Endothelial cell of umbilical vein (primary cell): Measurements from ENCODE around the gene CSF2. TPM values are rescaled to one million over a fixed set of nuclear protein-coding genes. Genes with fewer than 3 reads are reported as not detected.

Experiments used
- BruUV-seq: library from RNA; stranded (reverse); fragments of 400-500 nt; replicated peaks from 2 replicates; lab custom pipeline; 2021; lab: Mats Ljungman, UMichigan
- CTCF ChIA-PET: fragments of 300-600, 350-600 bp; sonication (Branson Sonifier 250); formaldehyde crosslinking; loops from one replicate; lab custom pipeline; 2021; ENCODE audit warnings: antibody characterized with exemption, inconsistent platforms; lab: Charles Lee
- POLR2A ChIA-PET: fragments of 300-600, 350-600 bp; sonication (Branson Sonifier 250); formaldehyde crosslinking; loops from one replicate; lab custom pipeline; 2021; ENCODE audit warnings: antibody characterized with exemption, inconsistent platforms; lab: Charles Lee
- DNase-seq: peaks from one replicate; pipeline ENCODE4 v3.0.0-alpha.2; 2011; ENCODE audit warnings: low read depth, low spot score
- FAIRE-seq: peaks from 2 replicates; lab custom pipeline; 2011; peaks lifted over from hg19 to GRCh38; lab: Jason Lieb, UNC
- H2AFZ ChIP-seq: 2 replicates; pipeline ENCODE4 v1.6.0; 2012; ENCODE audit warnings: low read depth, low read length, control low read depth, inconsistent platforms
- H3K27ac ChIP-seq: 2 replicates; pipeline ENCODE4 v1.5.1; 2011; ENCODE audit warnings: low read depth, mild to moderate bottlenecking, control low read depth, low read length, moderate library complexity; ENCODE audit not compliant: insufficient read depth
- H3K27me3 ChIP-seq, 2 experiments: 2 replicates each; pipeline versions ENCODE4 v1.6.0 to v1.6.1; 2011; ENCODE audit warnings: low read length in 2 of 2, mixed read lengths in 1 of 2; ENCODE audit not compliant: control insufficient read depth in 2 of 2, insufficient read depth in 2 of 2
- H3K36me3 ChIP-seq, 2 experiments: 2 replicates in 1 of 2; 3 replicates in 1 of 2; pipeline ENCODE4 v1.5.1; 2011; ENCODE audit warnings: low read length in 2 of 2, mild to moderate bottlenecking in 1 of 2, moderate library complexity in 1 of 2; ENCODE audit not compliant: control insufficient read depth in 2 of 2, insufficient read depth in 2 of 2; ENCODE audit errors: extremely low read depth in 1 of 2
- H3K4me1 ChIP-seq: 3 replicates; pipeline ENCODE4 v1.5.1; 2011; ENCODE audit warnings: mild to moderate bottlenecking, low read length; ENCODE audit not compliant: control insufficient read depth, insufficient read depth; ENCODE audit errors: extremely low read depth
- H3K4me2 ChIP-seq: 2 replicates; pipeline ENCODE4 v1.6.1; 2011; ENCODE audit warnings: low read length, control low read depth, mixed read lengths; ENCODE audit not compliant: insufficient read depth
- H3K4me3 ChIP-seq, 3 experiments: fragments of 200-600 bp in 1 of 3; sonication (generic), shearing (Covaris generic) in 1 of 3; replicated peaks in 1 of 3; 2 replicates each; pipeline ENCODE4 v1.5.1; 2011 to 2016; ENCODE audit warnings: control low read depth in 3 of 3, low read length in 3 of 3, mild to moderate bottlenecking in 2 of 3, inconsistent platforms in 1 of 3, low read depth in 1 of 3, moderate library complexity in 1 of 3; ENCODE audit not compliant: insufficient read depth in 1 of 3
- H3K79me2 ChIP-seq: 2 replicates; pipeline ENCODE4 v1.6.0; 2012; ENCODE audit warnings: low read length, inconsistent platforms; ENCODE audit not compliant: control insufficient read depth, insufficient read depth
- H3K9ac ChIP-seq: replicated peaks from 2 replicates; pipeline ENCODE3; 2011; ENCODE audit warnings: low read length, control low read depth; ENCODE audit not compliant: insufficient read depth; ENCODE audit errors: extremely low read depth
- H3K9me1 ChIP-seq: replicated peaks from 3 replicates; pipeline ENCODE4 v1.6.0; 2011; ENCODE audit warnings: mild to moderate bottlenecking, low read length; ENCODE audit not compliant: control insufficient read depth, insufficient read depth; ENCODE audit errors: extremely low read depth
- H3K9me3 ChIP-seq: replicated peaks from 2 replicates; pipeline ENCODE4 v1.5.1; 2012; ENCODE audit warnings: low read length, inconsistent platforms; ENCODE audit not compliant: control insufficient read depth, insufficient read depth
- H4K20me1 ChIP-seq: replicated peaks from 2 replicates; pipeline ENCODE3; 2011; ENCODE audit warnings: mild to moderate bottlenecking, low read length; ENCODE audit not compliant: control insufficient read depth, insufficient read depth; ENCODE audit errors: extremely low read depth
- CTCF ChIP-seq, 2 donors: IDR thresholded peaks; 1 replicate in 1 of 2; 2 replicates in 1 of 2; pipeline ENCODE4 v1.5.1; 2011; ENCODE audit warnings: low read length in 2 of 2, mild to moderate bottlenecking in 2 of 2, moderate library complexity in 2 of 2, control low read depth in 1 of 2, inconsistent platforms in 1 of 2, low read depth in 1 of 2; ENCODE audit not compliant: insufficient read depth in 1 of 2; ENCODE audit errors: extremely low read depth in 1 of 2
- EZH2 ChIP-seq: IDR thresholded peaks from 2 replicates; pipeline ENCODE4 v1.6.1; 2012; ENCODE audit warnings: borderline replicate concordance, low read depth, mild to moderate bottlenecking, moderate library complexity, low read length, inconsistent platforms; ENCODE audit not compliant: severe bottlenecking
- FOS ChIP-seq: IDR thresholded peaks from 2 replicates; pipeline ENCODE4 v1.6.1; 2011; ENCODE audit warnings: mild to moderate bottlenecking, low read length, moderate library complexity, borderline replicate concordance; ENCODE audit not compliant: insufficient read depth
- GATA2 ChIP-seq: IDR thresholded peaks from 2 replicates; pipeline ENCODE4 v1.7.0; 2011; ENCODE audit warnings: low read depth, mild to moderate bottlenecking, moderate library complexity, mixed read lengths, low read length; ENCODE audit not compliant: insufficient read length, insufficient read depth
- JUN ChIP-seq: IDR thresholded peaks from 2 replicates; pipeline ENCODE4 v1.6.1; 2011; ENCODE audit warnings: borderline replicate concordance, low read depth; ENCODE audit not compliant: insufficient read length, insufficient read depth
- MAX ChIP-seq: IDR thresholded peaks from 2 replicates; pipeline ENCODE4 v1.6.1; 2011; ENCODE audit not compliant: insufficient read depth, insufficient read length
- MYC ChIP-seq: IDR thresholded peaks from one replicate; pipeline ENCODE4 v1.6.1; 2011; ENCODE audit warnings: mild to moderate bottlenecking, low read depth, low read length
- POLR2A ChIP-seq: IDR thresholded peaks from 2 replicates; pipeline ENCODE4 v1.6.1; 2012; ENCODE audit warnings: low read depth, mild to moderate bottlenecking, control low read depth, low read length
- POLR2AphosphoS5 ChIP-seq: IDR thresholded peaks from 2 replicates; pipeline ENCODE4 v1.6.1; 2012; ENCODE audit warnings: low read depth, mild to moderate bottlenecking, control low read depth, low read length, moderate library complexity; ENCODE audit not compliant: insufficient read depth
- dilution Hi-C: fragments of 300-500 bp; cut with MboI; formaldehyde crosslinking; loops from one replicate; pipeline ENCODE4 v1.15.0; 2019; ENCODE audit warnings: low sequenced_read_pairs; ENCODE audit not compliant: extremely low pct_ligation_motif_present
- intact Hi-C: fragments of 100-400 bp; cut with micrococcal nuclease; formaldehyde crosslinking; loops from one replicate; pipeline ENCODE4 v1.10.0; 2022
- polyA plus RNA-seq, 4 experiments: library from polyadenylated mRNA; depleted of rRNA in 3 of 4; stranded (reverse) in 3 of 4; unstranded in 1 of 4; fragments of >200 nt; gene quantifications; 2 replicates each; pipeline versions ENCODE4 v1.2.1 to v1.2.3, GENCODE V29; 2011 to 2012; ENCODE audit warnings: missing spikeins in 1 of 4
- total RNA-seq: library from RNA; stranded (reverse); gene quantifications from 2 replicates; pipeline ENCODE4 v1.2.3, GENCODE V29; 2021

The CSF2 gene
- total and polyA plus RNA-seq, 2 donors (not counting 3 experiments of a cell fraction or from before 2014, with no cell fraction given) = not detected

GRCh38 chr5:132072528-132072927 lies 1.1 kb upstream of the CSF2 start:
- FAIRE-seq (no peak), DNase-seq (no peak)
- no peaks in the 10 kb centered on the region for H4K20me1 ChIP-seq
- no TSS peak for BruUV-seq
- H3K27ac ChIP-seq = no peak overlapping the region
- POLR2A ChIA-PET = interaction anchor here (0.5 kb wide), 1 partner anchor 11 kb away, joined by 4 read pairs; no protein-coding TSS in a partner anchor
- dilution Hi-C loops (no loop called here), intact Hi-C loops (no loop called here)
- no peaks in the 10 kb centered on the region for H3K36me3 ChIP-seq
- no peaks in the 10 kb centered on the region for H3K9me1 ChIP-seq
- H3K79me2 ChIP-seq = no peaks in the 10 kb centered on the region
- no peak overlapping the region for H3K9ac ChIP-seq
- CTCF ChIA-PET = interaction anchor here (1.2 to 3.0 kb wide), 5 partner anchors 8 to 61 kb away, joined by 3 to 19 read pairs (median 5); no protein-coding TSS in a partner anchor
- no peaks in the 10 kb centered on the region for H3K27me3 ChIP-seq
- H3K4me3 ChIP-seq = no peak overlapping the region
- no peaks in the 10 kb centered on the region for H3K9me3 ChIP-seq
- TF ChIP-seq POLR2A (no peak), MYC (no peak), FOS (no peak), JUN (no peak), EZH2 (no peak), POLR2AphosphoS5 (no peak)
- H3K4me1 ChIP-seq = peaks cover 26% of the 10 kb centered on the region
- H2AFZ ChIP-seq = no peak overlapping the region
- H3K4me2 ChIP-seq = no peak overlapping the region

GRCh38 chr5:132074091-132074771 lies 642 bp downstream of the CSF2 start:
- Histone ChIP-seq H2AFZ (no peak overlapping the region), H3K9me1 (no peaks in the 10 kb centered on the region), H3K36me3 (no peaks in the 10 kb centered on the region), H3K27ac (no peak overlapping the region), H3K27me3 (no peaks in the 10 kb centered on the region), H4K20me1 (no peaks in the 10 kb centered on the region), H3K4me2 (no peak overlapping the region), H3K4me3 (no peak overlapping the region), H3K9ac (no peak overlapping the region), H3K79me2 (no peaks in the 10 kb centered on the region), H3K9me3 (no peaks in the 10 kb centered on the region), H3K4me1 (peaks cover 26% of the 10 kb centered on the region)
- POLR2A ChIA-PET = no interaction called here
- CTCF ChIA-PET = interaction anchor here (1.0 to 3.0 kb wide), 5 partner anchors 8 to 106 kb away, joined by 4 to 19 read pairs (median 10); no protein-coding TSS in a partner anchor
- TF ChIP-seq CTCF (IDR thresholded peaks at IDR 0.05; ENCODE audit: extremely low read depth in 1 of 2, insufficient read depth in 1 of 2, low read depth in 1 of 2, low read length in 2 of 2) (no peak), FOS (no peak), JUN (no peak), POLR2A (no peak), GATA2 (no peak), EZH2 (no peak), MYC (no peak), POLR2AphosphoS5 (no peak), MAX (no peak)
- DNase-seq = no peak
- intact Hi-C loops = no loop called here
- no TSS peak for BruUV-seq
- no peak for FAIRE-seq
- dilution Hi-C loops = no loop called here
